Suppressor macrophage treated with lipopolysaccharide for 4 hours (primary cell): ENCODE data around the gene OXGR1.
A peak's percentile ranks its signal among the peaks of the same experiment; 100 is the strongest.
"Not testable (repeated sequence)": the region's sequence is repeated elsewhere in the genome, so short reads cannot be mapped to it uniquely, and the experiment has no call there.

Experiments
- DNase-seq: peaks from one replicate; pipeline ENCODE4 v3.0.0-alpha.2; 2020

OXGR1 gene

GRCh38 chr13:97004886-97005285 lies 10.6 kb upstream of the OXGR1 start:
- DNase-seq: no peak

- DNase-seq: peak; percentile 72
Measured at GRCh38 chr13:97004096-97004876, 10.0 kb upstream of the OXGR1 start.

- no peak for DNase-seq
Measured at GRCh38 chr13:97003071-97003470, 8.8 kb upstream of the OXGR1 start.

- DNase-seq: no peak
Measured at GRCh38 chr13:97002581-97002980, 8.3 kb upstream of the OXGR1 start.

- DNase-seq: peak; percentile 69
Measured at GRCh38 chr13:97001636-97002035, 7.4 kb upstream of the OXGR1 start.

GRCh38 chr13:97000295-97000925 lies 6.1 kb upstream of the OXGR1 start:
- no peak for DNase-seq

- peak; percentile 65 for DNase-seq
Measured at GRCh38 chr13:96999091-96999490, 4.8 kb upstream of the OXGR1 start.

- no peak for DNase-seq
Measured at GRCh38 chr13:96998051-96998450, 3.8 kb upstream of the OXGR1 start.

GRCh38 chr13:96996886-96997285 lies 2.6 kb upstream of the OXGR1 start:
- no peak for DNase-seq

- DNase-seq: no peak
Measured at GRCh38 chr13:96996107-96996506, 1.8 kb upstream of the OXGR1 start.

GRCh38 chr13:96994858-96995243 lies 575 bp upstream of the OXGR1 start:
- DNase-seq: no peak

- DNase-seq: no peak
Measured at GRCh38 chr13:96993634-96994016, 651 bp downstream of the OXGR1 start.

- DNase-seq: no peak
Measured at GRCh38 chr13:96992633-96993032, 1.6 kb downstream of the OXGR1 start.

GRCh38 chr13:96991072-96991471 lies 3.2 kb downstream of the OXGR1 start:
- DNase-seq: no peak

- DNase-seq: no peak
Measured at GRCh38 chr13:96988441-96988840, 5.8 kb downstream of the OXGR1 start.

GRCh38 chr13:96984051-96984508 lies 10.2 kb downstream of the OXGR1 start:
- DNase-seq: no peak

GRCh38 chr13:96982672-96983071 lies 11.6 kb downstream of the OXGR1 start:
- peak; percentile 80 for DNase-seq

GRCh38 chr13:96979861-96980260 lies 14.4 kb downstream of the OXGR1 start:
- not testable (repeated sequence) for DNase-seq

GRCh38 chr13:96968027-96968426 lies 26.2 kb downstream of the OXGR1 start:
- DNase-seq: no peak

GRCh38 chr13:96967248-96967745 lies 27.0 kb downstream of the OXGR1 start:
- DNase-seq: no peak

GRCh38 chr13:96966415-96967102 lies 27.7 kb downstream of the OXGR1 start:
- DNase-seq: no peak

- DNase-seq: no peak
Measured at GRCh38 chr13:96963786-96964475, 30.3 kb downstream of the OXGR1 start.

- no peak for DNase-seq
Measured at GRCh38 chr13:96960379-96960778, 33.9 kb downstream of the OXGR1 start.
